Keratinocyte (primary cell): ENCODE data around the gene PCGF1. TPM values are rescaled to one million over a fixed set of nuclear protein-coding genes. Genes with fewer than 3 reads are reported as not detected.
"Not testable (repeated sequence)": the region's sequence is repeated elsewhere in the genome, so short reads cannot be mapped to it uniquely, and the experiment has no call there.

Experiments
- DNase-seq: peaks from one replicate; pipeline ENCODE4 v3.0.0-alpha.2; 2011; ENCODE audit warnings: low read depth, missing footprints, low spot score
- FAIRE-seq: peaks from 2 replicates; lab custom pipeline; 2011; peaks lifted over from hg19 to GRCh38; lab: Jason Lieb, UNC
- H2AFZ ChIP-seq: 2 replicates; pipeline ENCODE4 v1.6.0; 2012; ENCODE audit warnings: low read length, control low read depth, inconsistent platforms; ENCODE audit not compliant: control insufficient read depth
- H3K27ac ChIP-seq: 2 replicates; pipeline ENCODE4 v1.5.1; 2011; ENCODE audit warnings: low read length; ENCODE audit not compliant: control insufficient read depth, insufficient read depth
- H3K27me3 ChIP-seq: 3 replicates; pipeline ENCODE4 v1.6.0; 2011; ENCODE audit warnings: low read length; ENCODE audit not compliant: control insufficient read depth, insufficient read depth; ENCODE audit errors: extremely low read depth
- H3K36me3 ChIP-seq, 2 experiments: 2 replicates in 1 of 2; 3 replicates in 1 of 2; pipeline ENCODE4 v1.5.1; 2011; ENCODE audit warnings: low read length in 2 of 2, mild to moderate bottlenecking in 1 of 2; ENCODE audit not compliant: control insufficient read depth in 2 of 2, insufficient read depth in 2 of 2; ENCODE audit errors: extremely low read depth in 1 of 2
- H3K4me1 ChIP-seq: 3 replicates; pipeline ENCODE4 v1.5.1; 2011; ENCODE audit warnings: low read length; ENCODE audit not compliant: control insufficient read depth, insufficient read depth; ENCODE audit errors: extremely low read depth
- H3K4me2 ChIP-seq: 3 replicates; pipeline ENCODE4 v1.6.0; 2011; ENCODE audit warnings: low read depth, low read length; ENCODE audit not compliant: control insufficient read depth, insufficient read depth; ENCODE audit errors: extremely low read depth
- H3K4me3 ChIP-seq, 3 experiments: fragments of 200-600 bp in 1 of 3; sonication (generic) in 1 of 3; 2 replicates in 2 of 3; 3 replicates in 1 of 3; pipeline ENCODE4 v1.5.1; 2011 to 2016; ENCODE audit warnings: low read length in 3 of 3, mild to moderate bottlenecking in 3 of 3, control low read depth in 2 of 3, inconsistent platforms in 1 of 3, low read depth in 1 of 3, mixed read lengths in 1 of 3, mixed run types in 1 of 3, moderate library complexity in 1 of 3; ENCODE audit not compliant: control insufficient read depth in 2 of 3, insufficient read depth in 2 of 3; ENCODE audit errors: extremely low read depth in 1 of 3
- H3K79me2 ChIP-seq: 2 replicates; pipeline ENCODE4 v1.6.0; 2012; ENCODE audit warnings: low read length; ENCODE audit not compliant: control insufficient read depth, insufficient read depth
- H3K9ac ChIP-seq: 3 replicates; pipeline ENCODE4 v1.6.0; 2011; ENCODE audit warnings: low read length; ENCODE audit not compliant: control insufficient read depth, insufficient read depth; ENCODE audit errors: extremely low read depth
- H3K9me1 ChIP-seq: 3 replicates; pipeline ENCODE4 v1.6.0; 2011; ENCODE audit warnings: low read length; ENCODE audit not compliant: control insufficient read depth, insufficient read depth; ENCODE audit errors: extremely low read depth
- H3K9me3 ChIP-seq: 2 replicates; pipeline ENCODE4 v1.5.1; 2012; ENCODE audit warnings: low read depth, low read length; ENCODE audit not compliant: control insufficient read depth
- H4K20me1 ChIP-seq: 3 replicates; pipeline ENCODE4 v1.6.0; 2011; ENCODE audit warnings: low read length; ENCODE audit not compliant: control insufficient read depth, insufficient read depth; ENCODE audit errors: extremely low read depth
- CTCF ChIP-seq, 3 experiments: IDR thresholded peaks in 1 of 3; conservative IDR thresholded peaks in 1 of 3; optimal IDR thresholded peaks in 1 of 3; 2 replicates in 2 of 3; 3 replicates in 1 of 3; pipeline versions ENCODE3 to v1.5.1; 2011; ENCODE audit warnings: low read length in 3 of 3, mild to moderate bottlenecking in 3 of 3, moderate library complexity in 2 of 3, control low read depth in 1 of 3, inconsistent platforms in 1 of 3; ENCODE audit not compliant: insufficient read depth in 2 of 3; ENCODE audit errors: extremely low read depth in 1 of 3
- EZH2 ChIP-seq: IDR thresholded peaks from one replicate; pipeline ENCODE4 v1.6.1; 2012; ENCODE audit warnings: inconsistent platforms, mild to moderate bottlenecking, low read length, moderate library complexity
- dilution Hi-C: fragments of 300-500 bp; cut with MboI; formaldehyde crosslinking; loops from one replicate; pipeline ENCODE4 v1.7.0; 2020; ENCODE audit warnings: low sequenced_read_pairs; ENCODE audit not compliant: extremely low pct_ligation_motif_present
- polyA plus RNA-seq, 5 experiments: library from polyadenylated mRNA; depleted of rRNA in 3 of 5; stranded (reverse) in 3 of 5; stranded (forward) in 1 of 5; unstranded in 1 of 5; fragments of >200 nt; gene quantifications; 1 replicate in 1 of 5; 2 replicates in 3 of 5; 3 replicates in 1 of 5; pipeline versions ENCODE4 v1.2.1 to v1.2.3, GENCODE V29; 2011 to 2012; ENCODE audit warnings: missing spikeins in 2 of 5, low read depth in 1 of 5, low replicate concordance in 1 of 5

PCGF1 gene
- polyA plus RNA-seq, 1 donor (not counting 4 experiments of a cell fraction or from before 2014, with no cell fraction given) = 29.1 TPM

- Histone ChIP-seq H3K36me3 (peaks cover 12 to 25% of the 10 kb centered on the region in 2 experiments), H4K20me1 (no peaks in the 10 kb centered on the region), H3K9me3 (no peaks in the 10 kb centered on the region), H3K27me3 (no peaks in the 10 kb centered on the region), H3K9ac (no peak overlapping the region), H3K27ac (no peak overlapping the region), H3K4me2 (no peak overlapping the region), H3K9me1 (no peaks in the 10 kb centered on the region), H3K4me1 (no peaks in the 10 kb centered on the region), H2AFZ (no peak overlapping the region), H3K4me3 (no peak overlapping the region), H3K79me2 (peaks cover 26% of the 10 kb centered on the region)
- TF ChIP-seq EZH2 = no peak
- TF ChIP-seq CTCF (optimal IDR thresholded peaks at IDR 0.05 in 1 of 3, IDR thresholded peaks at IDR 0.05 in 1 of 3, conservative IDR thresholded peaks at IDR 0.05 in 1 of 3; ENCODE audit: extremely low read depth in 1 of 3, insufficient read depth in 2 of 3, low read length in 3 of 3) = no peak
- dilution Hi-C loops = no loop called here
- FAIRE-seq (no peak), DNase-seq (no peak)
These were observed 45.3 kb downstream of the PCGF1 start for GRCh38 chr2:74462054-74462785.

GRCh38 chr2:74461187-74462053, 46.1 kb downstream of the PCGF1 start:
- Histone ChIP-seq H3K9me1 (no peaks in the 10 kb centered on the region), H3K27ac (no peak overlapping the region), H3K79me2 (peaks cover 30% of the 10 kb centered on the region), H3K4me2 (no peak overlapping the region), H2AFZ (no peak overlapping the region), H4K20me1 (no peaks in the 10 kb centered on the region), H3K9ac (no peak overlapping the region), H3K9me3 (no peaks in the 10 kb centered on the region), H3K4me1 (peaks cover 7% of the 10 kb centered on the region), H3K4me3 (no peak overlapping the region), H3K36me3 (peaks cover 12 to 25% of the 10 kb centered on the region in 2 experiments), H3K27me3 (no peaks in the 10 kb centered on the region)
- TF ChIP-seq CTCF (optimal IDR thresholded peaks at IDR 0.05 in 1 of 3, IDR thresholded peaks at IDR 0.05 in 1 of 3, conservative IDR thresholded peaks at IDR 0.05 in 1 of 3; ENCODE audit: extremely low read depth in 1 of 3, insufficient read depth in 2 of 3, low read length in 3 of 3) (peak in 1 of 3 experiments; percentile 39), EZH2 (no peak)
- dilution Hi-C loops = no loop called here
- no peak for FAIRE-seq
- no peak for DNase-seq

GRCh38 chr2:74460187-74460586, 47.3 kb downstream of the PCGF1 start:
- DNase-seq, H3K9ac ChIP-seq, H3K27ac ChIP-seq, H3K9me1 ChIP-seq, FAIRE-seq, H4K20me1 ChIP-seq, H3K4me2 ChIP-seq, dilution Hi-C loops, H3K4me3 ChIP-seq, H3K27me3 ChIP-seq, H3K9me3 ChIP-seq, H2AFZ ChIP-seq: not testable (repeated sequence)
- peaks cover 37% of the 10 kb centered on the region for H3K79me2 ChIP-seq
- H3K36me3 ChIP-seq = peaks cover 12 to 25% of the 10 kb centered on the region in 2 experiments
- peaks cover 17% of the 10 kb centered on the region for H3K4me1 ChIP-seq
